NCI-H2029 treated with DMSO at 0.1 percent for 48 hours (cell line): ENCODE measurements around the gene C1orf146.
"Not testable (repeated sequence)": the region's sequence is repeated elsewhere in the genome, so short reads cannot be mapped to it uniquely, and the experiment has no call there.

Experiments used
- DNase-seq: peaks from one replicate; lab custom pipeline; 2025; lab: John Stamatoyannopoulos, UW

C1orf146 gene, protein sequence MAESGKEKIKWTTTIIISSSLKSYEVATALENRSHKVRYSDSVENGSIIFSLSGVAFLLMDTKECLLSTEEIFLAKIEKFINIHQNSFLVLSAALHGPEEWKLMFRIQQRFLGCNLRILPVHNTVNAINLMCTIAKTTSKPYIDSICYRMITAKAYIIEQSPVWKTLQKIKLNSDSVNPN

DNA sequence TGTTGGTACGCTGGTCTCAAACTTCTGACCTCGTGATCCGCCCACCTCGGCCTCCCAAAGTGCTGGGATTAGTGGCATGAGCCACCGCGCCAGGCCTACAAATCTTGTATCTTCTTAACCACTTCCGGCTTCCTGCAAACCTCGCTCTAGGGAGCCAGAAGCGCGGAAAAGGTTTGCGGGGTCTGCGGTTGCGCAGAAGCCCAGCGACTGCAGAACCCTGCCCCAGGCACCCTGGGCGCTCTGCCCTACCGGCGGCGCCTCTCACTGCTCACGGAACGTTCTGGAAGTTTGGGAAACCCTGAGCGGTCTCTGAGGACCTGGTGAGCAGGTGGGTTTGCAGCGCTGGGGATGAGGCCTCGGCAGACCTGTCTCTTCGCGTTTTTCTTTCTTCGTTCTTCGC is at the start of gene C1orf146:
Gene C1orf146, plus strand, starts transcription at position 195 of the 400 bp plus-strand sequence. CDS start 13,506 bp downstream, outside the sequence.
- DNase-seq: no peak

DNA sequence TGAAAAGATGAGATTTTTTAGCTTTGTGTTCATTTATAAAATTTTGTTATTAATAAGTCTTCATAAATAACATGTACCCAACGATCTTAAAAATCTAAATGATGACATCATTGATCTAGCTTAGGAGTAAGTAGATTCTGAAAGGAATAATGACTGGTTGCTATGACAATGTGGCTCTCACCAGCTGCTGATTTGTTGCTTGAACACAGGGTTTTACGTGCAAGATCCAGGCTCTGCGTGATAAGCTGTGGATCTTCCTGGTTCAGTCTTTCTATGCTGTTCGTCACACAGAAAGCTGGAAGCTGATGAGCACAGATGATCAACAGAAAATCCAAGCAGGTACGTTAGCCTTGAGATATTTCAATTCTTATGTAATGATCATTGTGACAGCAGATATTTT is 49.1 kb upstream of the C1orf146 start:
- no peak for DNase-seq

GRCh38 chr1:92169214-92170005 is 48.3 kb upstream of the C1orf146 start:
- no peak for DNase-seq

DNA sequence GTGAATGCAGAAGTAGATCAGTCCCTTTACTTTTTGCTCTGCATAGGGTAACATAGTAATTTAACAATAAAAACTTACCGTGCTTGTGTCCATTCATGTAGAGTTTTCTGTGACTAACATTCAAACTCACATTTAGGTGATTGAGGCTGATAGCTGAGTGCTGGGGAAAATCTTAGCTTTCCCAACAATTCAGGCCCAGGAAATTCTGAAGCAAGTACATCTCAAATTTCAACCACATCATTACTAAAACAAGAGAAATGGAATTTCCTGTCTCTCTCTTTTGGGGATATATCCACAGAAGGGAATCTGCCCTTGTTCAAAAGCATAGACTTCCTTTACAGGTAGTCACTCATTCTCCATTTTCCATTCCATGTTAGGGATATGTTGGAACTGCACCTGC is 33.1 kb upstream of the C1orf146 start:
- DNase-seq: no peak

DNA sequence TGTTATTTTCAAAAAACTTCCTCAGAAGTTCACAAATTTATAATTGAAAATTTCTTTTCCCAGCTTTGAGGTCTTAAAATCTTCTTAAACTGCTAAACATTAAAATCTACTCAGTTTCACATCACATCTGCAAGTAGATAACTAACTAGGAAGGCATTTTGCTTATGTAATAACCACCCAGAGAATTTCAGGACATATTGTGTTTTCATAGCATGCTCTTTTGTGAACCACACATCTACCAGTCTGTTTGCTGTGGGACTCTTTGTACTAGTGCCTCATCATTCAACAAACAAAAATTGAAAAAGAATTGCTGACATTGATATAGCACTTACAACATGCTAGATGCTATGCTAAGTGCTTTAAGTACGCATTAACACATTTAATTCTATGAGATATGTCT is 31.6 kb upstream of the C1orf146 start:
- DNase-seq: no peak

DNA sequence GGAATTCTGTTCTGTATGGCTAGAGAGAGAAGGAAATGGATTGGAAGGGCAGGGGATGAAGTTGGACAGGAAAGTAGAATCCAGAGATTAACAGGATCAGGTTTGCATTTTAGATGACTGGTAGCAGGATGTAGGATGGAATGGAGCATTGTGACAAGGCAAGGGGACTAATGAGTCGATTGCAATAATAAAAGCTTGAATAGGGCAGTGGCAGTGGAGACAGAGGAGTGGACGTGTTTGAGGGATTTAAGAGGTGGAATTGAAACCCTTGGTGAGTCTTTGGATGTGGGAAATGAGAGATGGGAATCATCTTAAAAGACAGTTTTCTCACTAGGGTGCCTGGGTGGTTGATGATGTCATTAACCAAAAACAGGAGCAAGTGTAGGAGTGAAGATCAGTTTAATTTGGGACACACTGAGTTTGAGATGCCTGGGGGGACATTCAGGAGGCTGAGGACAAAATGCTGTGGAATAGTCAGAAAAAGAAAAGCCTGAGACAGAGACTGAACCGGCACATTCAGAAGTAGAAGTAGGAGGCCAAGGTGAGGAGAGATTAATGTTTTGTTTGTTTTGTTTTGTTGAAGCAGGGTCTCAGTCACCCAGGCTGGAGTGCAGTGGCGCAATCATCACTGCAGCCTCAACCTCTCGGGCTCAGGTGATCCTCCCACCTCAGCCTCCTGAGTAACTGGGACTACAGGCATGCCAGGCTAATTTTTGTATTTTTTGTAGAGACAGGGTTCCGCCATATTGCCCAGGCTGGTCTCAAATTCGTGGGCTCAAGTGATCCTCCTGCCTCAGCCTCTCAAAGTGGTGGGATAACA is 29.1 kb upstream of the C1orf146 start:
- no peak for DNase-seq

GRCh38 chr1:92191726-92192125 is 26.0 kb upstream of the C1orf146 start:
- DNase-seq: no peak

GRCh38 chr1:92192246-92192645 is 25.5 kb upstream of the C1orf146 start:
- no peak for DNase-seq

DNA sequence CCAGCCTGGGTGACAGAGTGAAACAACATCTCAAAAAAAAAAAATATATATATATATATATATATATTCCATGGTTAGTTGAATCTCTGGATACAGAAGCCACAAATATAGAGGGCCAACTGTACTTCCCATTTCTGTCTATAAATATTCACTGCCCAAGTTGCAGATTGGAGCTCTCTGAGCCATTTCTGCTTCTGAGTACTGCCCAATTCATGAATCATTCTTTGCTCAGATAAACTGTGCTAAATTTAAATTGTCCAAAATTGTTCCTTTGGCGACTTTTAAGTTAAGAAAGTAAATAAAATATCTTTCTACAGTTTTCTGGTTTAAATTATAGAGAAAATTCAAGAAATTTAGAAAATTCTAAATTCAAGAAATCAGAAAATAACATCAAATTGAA is 23.2 kb upstream of the C1orf146 start:
- no peak for DNase-seq

GRCh38 chr1:92201973-92202372 is 15.7 kb upstream of the C1orf146 start:
- DNase-seq: no peak

- no peak for DNase-seq
Observed at GRCh38 chr1:92203105-92203504, 14.6 kb upstream of the C1orf146 start.

- DNase-seq: no peak
Observed at GRCh38 chr1:92210701-92211100, 7.0 kb upstream of the C1orf146 start.

DNA sequence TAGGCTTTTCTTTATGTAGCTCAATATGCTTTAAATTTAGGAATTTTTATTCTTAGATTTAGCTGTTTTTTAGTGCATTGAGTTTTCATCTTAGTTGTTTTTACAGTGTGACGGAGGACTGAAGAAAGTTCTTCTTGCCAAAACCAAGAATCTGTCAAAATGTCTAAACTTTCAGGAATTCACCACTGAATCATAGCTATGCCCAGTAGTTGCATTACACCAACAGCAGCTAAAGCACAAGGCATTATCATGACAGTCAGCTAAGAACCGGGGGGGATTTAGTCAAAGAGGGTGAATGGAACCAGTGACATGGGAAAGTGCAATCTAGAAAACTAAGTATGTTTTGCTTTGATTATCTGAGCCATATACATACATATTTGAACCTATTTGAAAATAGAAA is 6.5 kb upstream of the C1orf146 start:
- DNase-seq: no peak

GRCh38 chr1:92218559-92218958 is 844 bp downstream of the C1orf146 start:
- no peak for DNase-seq

DNA sequence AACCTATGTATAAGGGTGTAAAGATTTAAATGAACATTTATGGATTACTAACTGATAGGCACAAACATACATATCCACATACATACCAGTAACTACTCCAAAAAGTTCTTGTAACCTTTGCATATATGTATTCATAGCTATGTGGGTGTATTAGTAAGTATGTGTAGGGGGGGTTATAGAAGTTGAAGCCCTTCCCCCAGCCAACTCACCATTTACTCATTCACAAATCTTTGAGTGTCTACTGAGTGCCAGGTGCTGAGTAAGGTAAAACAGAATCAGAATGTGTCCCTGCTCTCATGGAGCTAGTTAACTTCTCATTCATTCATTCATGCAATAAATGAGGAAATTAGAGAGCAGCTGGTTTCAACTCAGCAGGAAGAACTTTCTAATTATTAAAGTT is 1.3 kb downstream of the C1orf146 start:
- DNase-seq: no peak

DNA sequence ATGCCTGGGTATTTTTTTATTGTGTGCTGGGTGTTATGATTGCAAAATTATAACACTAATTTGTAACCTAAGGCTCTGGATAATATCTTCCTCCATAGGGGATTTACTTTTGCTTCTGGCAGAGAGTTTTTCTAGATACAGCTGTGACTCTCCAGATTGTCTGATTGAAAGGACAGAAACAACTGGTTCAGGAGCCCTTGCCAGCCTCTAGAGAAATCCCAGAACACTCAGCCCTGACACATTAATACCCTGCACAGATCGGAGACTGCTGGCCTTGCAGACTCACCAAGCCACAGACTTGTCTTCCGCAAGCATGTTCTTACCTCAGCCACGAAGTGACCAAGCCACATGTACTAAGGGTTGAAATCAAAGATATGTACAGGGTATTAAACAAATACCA is 10.7 kb downstream of the C1orf146 start:
- no peak for DNase-seq

- no peak for DNase-seq
Observed at GRCh38 chr1:92230736-92231135, 13.0 kb downstream of the C1orf146 start.

DNA sequence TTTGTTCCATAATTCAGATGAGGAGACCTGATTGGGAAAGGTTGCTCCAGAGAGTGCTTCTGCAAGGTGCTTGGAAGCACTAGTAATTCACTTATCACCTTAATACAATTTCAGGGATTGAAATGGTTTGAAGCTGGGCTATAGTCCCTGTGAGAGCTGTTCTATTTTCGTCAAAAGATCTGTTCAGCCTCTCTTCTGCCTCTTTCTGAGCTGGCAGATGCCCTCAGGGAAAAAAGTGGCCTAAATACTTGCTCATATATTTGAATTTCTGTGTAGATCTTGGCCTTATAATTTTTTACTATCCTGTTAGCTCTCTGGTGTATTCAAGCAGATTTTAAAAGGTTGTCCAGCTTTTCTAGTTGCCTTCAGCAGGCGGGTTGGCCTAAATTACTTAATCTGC is 22.3 kb downstream of the C1orf146 start:
- DNase-seq: no peak

DNA sequence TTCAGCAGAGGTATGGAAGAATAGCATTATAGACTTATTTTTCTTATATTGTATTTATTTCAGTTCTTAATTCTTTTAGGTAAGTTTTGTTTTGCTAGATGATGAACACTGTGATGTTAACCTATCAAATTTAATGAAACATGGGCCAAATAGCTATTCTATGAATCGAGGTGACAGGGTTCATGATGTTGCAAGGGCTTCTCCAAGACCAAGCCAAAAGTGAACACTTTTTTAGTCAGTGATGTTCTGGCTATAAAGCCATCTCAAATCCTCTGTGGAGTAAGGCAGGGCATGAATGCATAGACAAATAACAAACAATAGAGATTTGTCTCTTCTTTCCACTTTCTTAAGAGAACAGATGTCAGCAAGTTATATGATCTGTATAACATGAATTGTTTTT is 26.7 kb downstream of the C1orf146 start:
- no peak for DNase-seq

DNA sequence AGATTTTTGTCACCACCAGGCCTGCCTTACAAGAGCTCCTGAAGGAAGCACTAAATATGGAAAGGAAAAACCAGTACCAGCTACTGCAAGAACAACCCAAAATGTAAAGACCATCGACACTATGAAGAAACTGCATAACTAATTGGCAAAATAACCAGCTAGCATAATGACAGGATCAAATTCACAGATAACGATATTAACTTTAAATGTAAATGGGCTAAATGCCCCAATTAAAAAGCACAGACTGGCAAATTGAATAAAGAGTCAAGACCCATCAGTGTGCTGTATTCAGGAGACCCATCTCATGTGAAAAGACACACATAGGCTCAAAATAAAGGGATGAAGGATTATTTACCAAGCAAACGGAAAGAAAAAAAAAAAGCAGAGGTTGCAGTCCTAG is 37.0 kb downstream of the C1orf146 start:
- not testable (repeated sequence) for DNase-seq

DNA sequence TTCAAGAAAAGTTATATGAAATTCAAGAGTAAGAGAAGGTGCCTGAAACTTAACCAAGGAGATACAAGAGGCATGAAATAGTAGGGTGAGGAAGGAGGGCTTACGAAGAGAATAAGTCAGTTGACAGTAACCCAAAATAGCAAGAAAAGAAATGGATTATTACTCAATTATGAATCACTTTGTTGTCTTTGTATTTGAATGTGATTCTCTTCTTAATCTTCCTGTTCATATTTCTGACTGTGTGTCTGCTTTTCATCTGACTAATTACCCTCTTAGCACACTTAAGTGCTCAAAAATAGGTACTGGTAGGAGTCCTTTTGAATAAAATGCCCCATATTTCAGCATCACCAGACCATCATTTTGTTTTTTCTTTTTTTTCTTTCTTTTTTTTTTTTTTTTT is 41.6 kb downstream of the C1orf146 start:
- no peak for DNase-seq

DNA sequence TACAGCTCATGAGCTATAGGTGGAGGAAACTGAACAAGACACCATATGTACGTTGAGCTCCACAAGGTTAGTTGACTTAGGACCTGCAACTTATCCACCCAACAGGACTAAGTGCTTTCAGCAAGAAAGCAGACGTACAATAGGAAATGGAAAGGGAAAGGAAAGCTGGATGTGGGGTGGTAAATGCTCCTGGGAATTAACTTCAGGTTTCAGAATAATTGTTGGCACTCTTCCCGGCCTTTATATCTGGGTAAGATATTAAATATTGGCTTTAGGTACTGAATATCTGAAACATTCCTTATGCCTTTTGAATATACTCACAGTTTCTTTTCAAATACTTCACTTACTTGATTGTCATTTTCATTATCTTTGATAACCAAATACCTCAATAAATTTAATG is 44.8 kb downstream of the C1orf146 start:
- DNase-seq: no peak

DNA sequence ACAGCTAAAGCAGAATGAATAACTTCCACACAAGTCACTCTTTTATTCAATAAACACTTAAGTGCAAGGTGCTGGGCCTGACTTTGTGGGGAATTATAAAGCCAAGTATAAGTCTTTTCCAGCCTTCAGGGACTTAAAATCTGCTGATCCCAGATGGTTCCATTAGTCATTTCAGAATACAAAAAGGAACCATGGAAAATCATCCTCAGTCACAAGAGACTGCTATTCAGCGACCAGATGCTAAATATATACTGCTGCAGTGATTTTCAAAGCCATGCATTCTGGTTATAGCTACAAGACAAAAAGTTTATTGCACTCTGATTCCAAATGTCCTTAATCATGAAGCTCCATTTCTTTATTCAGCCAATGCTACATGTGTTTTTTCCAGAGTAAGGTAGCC is 55.3 kb downstream of the C1orf146 start:
- no peak for DNase-seq
